Stromal cell of bone marrow (primary cell): ENCODE measurements around the gene VPS45.
A peak's percentile ranks its signal among the peaks of the same experiment; 100 is the strongest.
"Not testable (repeated sequence)": the region's sequence is repeated elsewhere in the genome, so short reads cannot be mapped to it uniquely, and the experiment has no call there.

Experiments
- DNase-seq: peaks from one replicate; pipeline ENCODE4 v3.0.0-alpha.2; 2012; ENCODE audit warnings: low read depth

The VPS45 gene

GRCh38 chr1:150159550-150159949 lies 92.0 kb downstream of the VPS45 start:
- no peak for DNase-seq

GRCh38 chr1:150160964-150161621 lies 93.5 kb downstream of the VPS45 start:
- no peak for DNase-seq

DNA sequence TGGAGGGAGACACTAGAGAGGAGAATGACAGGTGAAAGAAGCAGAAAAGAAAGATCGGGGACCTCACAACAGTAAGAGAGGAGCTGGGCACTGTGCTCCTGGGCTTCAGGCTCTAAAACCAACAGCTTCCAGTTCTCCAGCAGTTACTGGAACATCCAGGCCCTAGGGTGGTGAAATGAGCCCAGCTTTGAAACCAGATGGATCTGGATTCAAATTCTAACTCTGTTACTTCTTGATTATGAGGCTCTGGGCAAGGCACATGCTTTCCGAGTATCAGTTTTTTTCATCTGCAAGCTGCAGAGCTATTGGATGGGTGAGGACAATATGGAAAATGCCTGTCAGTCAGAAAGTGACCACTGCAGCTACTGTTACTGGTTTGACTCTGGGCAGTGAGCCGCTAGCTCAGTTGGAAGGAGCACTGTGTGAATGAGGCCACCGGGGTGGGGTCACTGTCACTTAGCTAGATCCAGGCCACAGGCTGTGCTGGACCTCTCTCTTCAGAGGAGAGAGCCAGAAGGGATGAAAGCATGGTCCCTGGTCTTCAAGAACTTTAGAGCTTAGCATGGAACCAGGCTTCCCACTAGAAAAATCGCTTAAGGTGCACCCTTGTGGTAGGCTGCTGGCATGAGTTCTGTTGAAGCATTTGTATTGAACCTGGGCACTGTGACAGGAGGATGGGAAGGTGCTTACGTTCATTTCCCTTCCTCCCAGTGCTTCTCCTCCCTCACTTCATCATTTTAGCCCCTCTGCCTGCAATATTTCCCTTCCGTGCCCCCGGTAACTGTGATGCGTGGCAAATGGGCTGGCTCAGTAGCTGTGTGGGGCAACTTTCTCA lies 94.4 kb downstream of the VPS45 start:
- DNase-seq, result no peak

GRCh38 chr1:150162582-150162861 lies 94.9 kb downstream of the VPS45 start:
- no peak for DNase-seq

DNA sequence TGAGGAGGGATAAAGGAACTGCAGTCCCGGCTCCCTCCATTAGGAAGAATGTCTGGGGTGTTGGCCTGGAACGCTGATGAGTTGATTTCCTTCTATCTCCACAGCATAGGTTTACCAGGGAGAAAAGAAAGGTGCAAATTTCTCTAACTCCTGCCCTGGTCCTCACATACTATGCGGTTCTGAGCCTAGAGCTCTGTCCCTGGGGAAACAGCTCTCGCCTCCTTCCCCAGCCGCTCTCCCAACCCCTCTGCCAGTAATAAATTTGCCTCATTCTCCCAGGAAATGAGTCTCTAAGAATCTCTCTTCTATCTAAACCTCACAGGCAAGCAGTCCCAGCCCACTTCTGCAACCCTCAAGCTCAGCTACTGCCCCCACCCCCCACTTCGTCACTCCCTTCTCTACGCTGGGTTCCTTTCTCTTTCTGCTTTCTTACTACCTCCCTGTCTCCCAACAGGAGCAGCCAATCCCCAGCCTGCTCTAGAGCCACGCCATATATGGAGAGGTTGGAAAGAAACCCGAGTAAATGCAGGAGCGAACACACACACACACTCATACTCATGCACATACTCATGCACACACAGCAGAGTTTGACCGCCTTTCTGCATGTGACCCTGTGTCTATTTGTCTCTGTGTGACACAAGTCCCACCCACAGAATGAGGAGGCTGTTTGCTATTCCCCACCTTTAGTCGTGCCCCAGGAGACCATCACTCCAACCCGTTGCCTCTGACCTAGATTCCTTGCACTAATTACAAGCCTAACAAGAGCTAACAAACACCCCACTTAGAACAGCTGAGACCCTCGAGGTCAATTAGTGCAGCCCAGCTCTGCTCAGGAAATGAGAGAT lies 95.5 kb downstream of the VPS45 start:
- peak; percentile 99 for DNase-seq

DNA sequence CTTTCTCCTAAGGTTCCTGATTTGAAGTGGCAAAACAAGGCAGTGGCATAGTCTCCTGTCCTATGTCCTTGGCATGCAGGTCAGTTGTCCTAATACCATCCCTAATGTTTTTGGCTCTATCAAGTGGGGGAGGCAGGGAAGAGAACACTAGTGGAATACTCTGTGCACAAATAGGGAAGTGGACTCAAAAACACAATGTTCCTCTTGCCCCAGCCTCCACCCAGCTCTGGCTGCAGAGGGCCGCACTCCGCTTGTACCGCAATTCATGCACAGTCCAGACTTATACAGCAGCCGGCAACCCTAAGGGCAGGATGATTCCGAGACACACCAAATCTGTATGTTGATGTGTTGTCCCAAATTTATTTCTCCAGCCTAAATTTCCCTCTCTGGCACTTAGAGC lies 96.6 kb downstream of the VPS45 start:
- DNase-seq, result no peak

DNA sequence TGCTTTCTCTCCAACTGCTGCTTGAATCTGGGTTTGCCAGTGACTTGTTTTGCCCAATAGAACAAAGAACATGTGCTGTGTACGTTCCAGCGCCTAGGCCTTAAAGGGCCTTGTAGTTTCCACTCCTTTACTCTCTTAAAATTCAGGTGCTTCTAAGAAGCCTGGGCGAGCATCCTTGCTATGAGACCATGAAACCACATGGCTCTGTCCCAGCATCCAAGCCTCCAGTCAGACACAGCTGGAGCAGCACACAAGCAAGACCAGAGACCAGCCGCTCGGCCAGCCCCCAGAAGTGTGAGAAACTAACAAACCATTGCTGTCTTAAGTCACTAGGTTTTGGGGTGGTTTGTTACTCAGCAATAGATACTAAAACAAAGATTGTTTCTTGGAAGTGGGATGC lies 97.2 kb downstream of the VPS45 start:
- DNase-seq, result no peak

DNA sequence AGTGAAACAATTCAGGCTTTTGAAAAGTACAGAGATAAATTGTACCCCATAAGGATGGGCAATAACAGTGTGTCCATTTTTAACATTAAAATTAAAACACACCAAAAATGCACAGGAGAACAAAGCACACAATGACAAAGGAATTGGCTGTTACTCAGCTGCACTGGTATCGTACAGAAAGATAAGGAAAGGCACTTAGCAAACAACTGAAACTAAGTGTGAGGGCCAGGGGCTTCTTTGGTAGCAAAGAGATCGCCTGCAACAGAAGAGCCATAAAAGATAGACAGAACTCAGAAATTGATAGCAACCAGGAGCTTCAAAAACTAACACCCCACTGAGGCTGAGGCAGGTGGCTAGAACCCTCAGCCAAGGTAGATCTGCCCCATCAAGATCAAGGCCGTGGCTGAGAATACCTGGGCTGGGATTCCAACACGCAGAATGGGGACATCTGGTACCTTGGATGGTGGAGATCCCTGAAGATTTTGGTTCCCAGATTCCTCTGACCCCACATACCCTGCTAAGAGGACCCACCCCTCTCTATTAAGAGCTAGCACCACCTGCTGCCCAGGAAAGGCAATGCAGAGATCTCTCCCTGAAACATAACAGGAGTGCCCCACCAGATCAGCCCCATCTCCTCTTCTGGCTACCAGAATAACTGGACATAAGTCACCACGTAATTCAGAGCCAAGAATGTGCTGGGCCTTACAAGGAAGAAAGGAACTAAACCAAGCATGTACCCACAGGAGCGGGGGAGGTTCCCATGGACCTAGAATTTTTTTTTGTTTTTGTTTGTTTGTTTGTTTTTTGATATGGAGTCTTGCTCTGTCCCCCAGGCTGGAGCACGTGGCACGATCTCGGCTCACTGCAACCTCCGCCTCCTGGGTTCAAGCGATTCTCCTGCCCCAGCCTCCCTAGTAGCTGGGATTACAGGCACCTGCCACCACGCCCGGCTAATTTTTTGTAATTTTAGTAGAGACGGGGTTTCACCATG lies 98.3 kb downstream of the VPS45 start:
- DNase-seq, result no peak

GRCh38 chr1:150168960-150169601 lies 101.5 kb downstream of the VPS45 start:
- no peak for DNase-seq

DNA sequence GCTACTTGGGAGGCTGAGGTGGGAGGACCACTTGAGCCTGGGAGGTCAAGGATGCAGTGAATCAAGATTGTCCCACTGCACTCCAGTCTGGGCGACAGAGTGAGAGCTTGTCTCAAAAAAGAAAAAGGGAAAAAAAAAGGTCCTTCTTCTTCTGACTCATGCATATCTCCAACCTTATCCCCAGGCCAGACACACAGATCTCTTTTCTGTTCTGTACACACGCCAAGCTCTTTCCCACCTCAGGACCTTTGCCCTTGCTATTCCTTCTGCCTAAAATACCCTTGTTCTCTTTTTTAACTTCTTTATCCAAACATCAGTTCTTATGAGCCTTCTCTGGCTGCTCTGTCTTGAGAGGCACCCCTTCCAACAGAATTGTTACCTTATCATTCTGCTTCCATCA lies 104.2 kb downstream of the VPS45 start:
- no peak for DNase-seq

DNA sequence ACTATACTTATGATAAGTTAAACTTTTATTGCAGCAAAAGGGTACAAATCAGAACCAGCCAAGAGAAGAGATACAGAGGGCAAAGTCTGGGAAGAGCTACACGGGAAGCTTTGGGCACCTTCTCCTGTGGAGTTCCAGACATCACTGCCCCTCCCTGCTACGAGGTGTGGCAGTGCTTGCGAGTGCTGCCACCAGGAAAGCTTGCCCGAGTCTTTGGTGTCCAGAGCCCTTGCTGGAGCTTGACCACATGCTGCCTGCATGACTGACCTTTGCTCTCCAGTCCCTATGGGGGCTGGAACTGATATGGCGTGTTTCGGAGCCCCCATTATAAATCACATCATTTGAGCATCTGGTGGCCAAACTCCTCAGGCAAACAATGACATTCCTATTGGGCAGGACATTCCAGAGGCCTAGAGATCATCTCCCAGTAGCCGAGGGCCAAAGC lies 105.6 kb downstream of the VPS45 start:
- DNase-seq, result no peak

- no peak for DNase-seq
Observed at GRCh38 chr1:150176593-150176992, 109.0 kb downstream of the VPS45 start.

- DNase-seq, result no peak
Observed at GRCh38 chr1:150178548-150178947, 111.0 kb downstream of the VPS45 start.

DNA sequence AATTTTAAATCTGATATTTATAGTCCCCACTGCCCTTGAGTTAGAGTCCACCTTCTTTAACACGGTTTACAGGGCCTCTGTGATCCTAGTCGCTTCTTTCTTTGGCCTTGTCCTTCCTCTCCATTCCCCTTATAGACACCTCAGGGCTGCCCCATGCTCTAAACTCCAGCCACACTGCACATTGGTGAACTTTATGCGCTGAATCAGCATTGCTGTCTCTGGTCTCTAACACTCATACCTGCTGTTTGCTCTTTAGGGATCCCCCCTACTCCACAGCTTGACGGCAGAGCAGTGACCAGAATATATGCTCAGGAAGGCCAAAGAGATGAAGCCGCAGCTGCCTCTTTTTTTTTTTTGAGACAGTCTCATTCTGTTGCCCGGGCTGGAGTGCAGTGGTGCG lies 112.3 kb downstream of the VPS45 start:
- DNase-seq, result no peak

GRCh38 chr1:150180474-150180873 lies 112.9 kb downstream of the VPS45 start:
- no peak for DNase-seq

DNA sequence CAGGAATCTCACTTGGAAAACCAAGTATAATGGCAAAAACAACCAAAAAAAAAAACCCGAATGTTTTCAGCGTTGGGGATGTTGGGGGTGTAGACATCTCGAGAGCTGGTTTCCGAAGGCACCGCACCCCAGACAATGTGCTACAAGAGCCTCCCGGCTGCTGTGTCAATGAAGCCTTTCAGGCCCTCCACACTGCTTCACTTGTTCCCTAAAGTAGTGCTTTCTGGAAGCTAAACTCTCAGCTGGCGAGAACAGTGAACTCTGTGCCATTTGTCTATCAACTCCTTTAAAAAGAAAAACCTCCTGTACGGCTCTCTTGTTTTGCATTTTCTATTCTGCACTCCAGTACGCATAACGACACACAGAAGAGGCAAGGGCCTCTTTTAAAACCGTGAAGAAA lies 114.7 kb downstream of the VPS45 start:
- DNase-seq, result no peak

DNA sequence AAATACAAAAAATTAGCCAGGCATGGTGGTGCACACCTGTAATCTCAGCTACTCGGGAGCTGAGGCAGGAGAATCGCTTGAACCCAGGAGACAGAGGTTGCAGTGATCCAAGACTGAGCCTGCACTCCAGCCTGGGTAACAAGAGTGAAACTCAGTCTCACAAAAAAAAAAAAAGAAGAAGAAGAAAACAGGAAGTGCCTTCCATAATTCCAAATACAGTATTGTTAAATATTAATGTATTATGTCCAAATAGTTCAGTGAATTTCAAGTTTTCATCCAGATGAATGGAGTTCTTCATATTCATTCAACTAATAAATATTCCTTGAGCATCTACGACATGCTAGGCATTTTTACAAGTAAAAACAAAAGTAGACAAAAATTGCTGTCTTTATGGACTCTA lies 115.5 kb downstream of the VPS45 start:
- no peak for DNase-seq

GRCh38 chr1:150185481-150185880 lies 117.9 kb downstream of the VPS45 start:
- no peak for DNase-seq

DNA sequence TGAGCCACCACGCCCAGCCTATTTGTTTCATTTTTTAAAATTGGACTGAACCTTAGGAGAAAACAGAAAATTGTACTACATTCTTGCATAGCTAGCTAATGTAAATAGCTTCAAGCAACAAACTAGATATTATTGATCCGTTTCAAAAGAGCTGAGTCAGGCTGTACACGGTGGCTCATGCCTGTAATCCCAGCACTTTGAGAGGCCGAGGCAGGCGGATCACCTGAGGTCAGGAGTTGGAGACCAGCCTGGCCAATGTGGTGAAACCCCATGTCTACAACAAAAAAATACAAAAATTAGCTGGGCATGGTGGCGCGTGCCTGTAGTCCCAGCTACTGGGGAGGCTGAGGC lies 118.8 kb downstream of the VPS45 start:
- DNase-seq, result not testable (repeated sequence)

GRCh38 chr1:150186789-150187559 lies 119.4 kb downstream of the VPS45 start:
- DNase-seq, result peak; percentile 47

GRCh38 chr1:150187560-150187931 lies 120.0 kb downstream of the VPS45 start:
- no peak for DNase-seq
